CD4-positive, alpha-beta T cell (primary cell): ENCODE data around the gene DCBLD2. TPM values are rescaled to one million over a fixed set of nuclear protein-coding genes. Genes with fewer than 3 reads are reported as not detected.

ENCODE experiments used
- ATAC-seq: fragments of 200-7000 bp; cut with Tn5 transposase; one replicate; pipeline ENCODE4 v1.10.0; 2022; ENCODE audit warnings: mild to moderate bottlenecking; ENCODE audit not compliant: poor library complexity
- CTCF ChIA-PET: fragments of 350-600 bp; sonication (Branson Sonifier 250); formaldehyde crosslinking; loops from one replicate; lab custom pipeline; 2021; ENCODE audit warnings: antibody characterized with exemption, inconsistent platforms; lab: Charles Lee
- POLR2A ChIA-PET: fragments of 350-600 bp; sonication (Branson Sonifier 250); formaldehyde crosslinking; loops from one replicate; lab custom pipeline; 2021; ENCODE audit warnings: antibody characterized with exemption, inconsistent platforms; lab: Charles Lee
- DNase-seq, 14 experiments: peaks; one replicate each; pipeline ENCODE4 v3.0.0-alpha.2; 2013 to 2020; ENCODE audit warnings: mixed read lengths in 2 of 14
- H3K27ac ChIP-seq, 2 donors: one replicate each; pipeline versions ENCODE4 v1.5.1 to v1.7.0; 2013; ENCODE audit warnings: low read length in 2 of 2, low read depth in 1 of 2, mild to moderate bottlenecking in 1 of 2
- H3K27me3 ChIP-seq, 2 experiments: 1 replicate in 1 of 2; 2 replicates in 1 of 2; pipeline versions ENCODE4 v1.6.1 to v1.7.0; 2013; ENCODE audit warnings: low read length in 2 of 2, control low read depth in 1 of 2, mild to moderate bottlenecking in 1 of 2, moderate library complexity in 1 of 2; ENCODE audit not compliant: insufficient read depth in 2 of 2, control insufficient read depth in 1 of 2
- H3K36me3 ChIP-seq: one replicate; pipeline ENCODE4 v1.6.1; 2013; ENCODE audit warnings: low read length, control low read depth; ENCODE audit not compliant: insufficient read depth
- H3K4me1 ChIP-seq: one replicate; pipeline ENCODE4 v1.6.1; 2013; ENCODE audit warnings: low read length, control low read depth; ENCODE audit not compliant: insufficient read depth
- H3K4me3 ChIP-seq: one replicate; pipeline ENCODE4 v1.5.1; 2013; ENCODE audit warnings: mild to moderate bottlenecking, low read length, moderate library complexity
- H3K9me3 ChIP-seq, 2 experiments: 1 replicate in 1 of 2; 2 replicates in 1 of 2; pipeline versions ENCODE4 v1.6.1 to v1.7.0; 2013; ENCODE audit warnings: low read length in 2 of 2, mild to moderate bottlenecking in 2 of 2, control low read depth in 1 of 2, moderate library complexity in 1 of 2; ENCODE audit not compliant: control insufficient read depth in 1 of 2, insufficient read depth in 1 of 2
- H3K27ac Mint-ChIP-seq: one replicate; pipeline ENCODE4 v1.8.0; 2020; ENCODE audit warnings: mixed read lengths
- H3K27me3 Mint-ChIP-seq: one replicate; pipeline ENCODE4 v1.8.0; 2021; ENCODE audit warnings: mixed read lengths
- H3K36me3 Mint-ChIP-seq: one replicate; pipeline ENCODE4 v1.8.0; 2021; ENCODE audit warnings: low read depth, mixed read lengths
- H3K4me1 Mint-ChIP-seq: one replicate; pipeline ENCODE4 v1.8.0; 2021; ENCODE audit warnings: low read depth, mixed read lengths
- H3K4me3 Mint-ChIP-seq: one replicate; pipeline ENCODE4 v1.8.0; 2020; ENCODE audit warnings: mild to moderate bottlenecking, mixed read lengths
- H3K9me3 Mint-ChIP-seq: one replicate; pipeline ENCODE4 v1.8.0; 2020; ENCODE audit warnings: mixed read lengths
- intact Hi-C, 2 experiments: fragments of 100-400 bp; cut with DNase I in 1 of 2; cut with micrococcal nuclease in 1 of 2; formaldehyde crosslinking; loops; one replicate each; pipeline versions ENCODE4 v1.15.1 to v1.9.0; 2023 to 2025; cut with DNase I, micrococcal nuclease
- total RNA-seq, 174 experiments: library from RNA in 2 of 174; stranded (reverse) in 2 of 174; gene quantifications; one replicate each; pipeline ENCODE4 v1.2.3 and lab custom pipeline; 2021 to 2026
- TF ChIP-seq, protein P1 (sequence below): fragments of 200-600 bp; IDR thresholded peaks from one replicate; pipeline ENCODE4 v1.8.0; 2022; ENCODE audit warnings: antibody characterized with exemption, mild to moderate bottlenecking

The DCBLD2 gene
- total RNA-seq, 2 experiments from 2014 or later = 2.2 to 2.5 TPM

DNA sequence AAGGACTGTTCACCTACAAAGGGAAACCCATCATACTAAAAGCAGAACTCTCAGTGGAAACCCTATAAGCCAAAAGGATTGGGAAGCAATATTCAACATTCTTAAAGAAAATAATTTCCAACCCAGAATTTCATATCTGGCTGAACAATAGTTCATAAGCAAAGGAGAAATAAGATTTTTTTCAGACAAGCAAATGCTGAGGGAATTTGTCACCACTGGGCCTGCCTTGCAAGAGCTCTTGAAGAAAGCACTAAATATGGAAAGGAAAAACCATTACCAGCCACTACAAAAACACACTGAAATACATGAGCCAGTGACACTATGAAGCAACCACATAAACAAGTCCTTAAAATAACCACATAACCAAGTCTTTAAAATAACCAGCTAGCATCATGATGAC lies 28.9 kb upstream of the DCBLD2 start:
- no peak overlapping the region for H3K4me3 Mint-ChIP-seq
- ATAC-seq (no peak), DNase-seq (no peak)
- no peak overlapping the region for H3K27ac Mint-ChIP-seq
- H3K4me1 Mint-ChIP-seq = no peaks in the 10 kb centered on the region
- H3K36me3 Mint-ChIP-seq = no peaks in the 10 kb centered on the region
- TF ChIP-seq, protein P1, sequence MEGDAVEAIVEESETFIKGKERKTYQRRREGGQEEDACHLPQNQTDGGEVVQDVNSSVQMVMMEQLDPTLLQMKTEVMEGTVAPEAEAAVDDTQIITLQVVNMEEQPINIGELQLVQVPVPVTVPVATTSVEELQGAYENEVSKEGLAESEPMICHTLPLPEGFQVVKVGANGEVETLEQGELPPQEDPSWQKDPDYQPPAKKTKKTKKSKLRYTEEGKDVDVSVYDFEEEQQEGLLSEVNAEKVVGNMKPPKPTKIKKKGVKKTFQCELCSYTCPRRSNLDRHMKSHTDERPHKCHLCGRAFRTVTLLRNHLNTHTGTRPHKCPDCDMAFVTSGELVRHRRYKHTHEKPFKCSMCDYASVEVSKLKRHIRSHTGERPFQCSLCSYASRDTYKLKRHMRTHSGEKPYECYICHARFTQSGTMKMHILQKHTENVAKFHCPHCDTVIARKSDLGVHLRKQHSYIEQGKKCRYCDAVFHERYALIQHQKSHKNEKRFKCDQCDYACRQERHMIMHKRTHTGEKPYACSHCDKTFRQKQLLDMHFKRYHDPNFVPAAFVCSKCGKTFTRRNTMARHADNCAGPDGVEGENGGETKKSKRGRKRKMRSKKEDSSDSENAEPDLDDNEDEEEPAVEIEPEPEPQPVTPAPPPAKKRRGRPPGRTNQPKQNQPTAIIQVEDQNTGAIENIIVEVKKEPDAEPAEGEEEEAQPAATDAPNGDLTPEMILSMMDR = no peak
- intact Hi-C loops = no loop called here
- Histone ChIP-seq H3K27ac (no peak overlapping the region), H3K36me3 (no peaks in the 10 kb centered on the region), H3K4me3 (no peak overlapping the region), H3K4me1 (no peaks in the 10 kb centered on the region), H3K9me3 (peaks cover 18% of the 10 kb centered on the region in 2 experiments), H3K27me3 (no peaks in the 10 kb centered on the region)
- CTCF ChIA-PET = no interaction called here
- POLR2A ChIA-PET = no interaction called here
- H3K27me3 Mint-ChIP-seq = peaks cover 14% of the 10 kb centered on the region
- peaks cover 17% of the 10 kb centered on the region for H3K9me3 Mint-ChIP-seq

DNA sequence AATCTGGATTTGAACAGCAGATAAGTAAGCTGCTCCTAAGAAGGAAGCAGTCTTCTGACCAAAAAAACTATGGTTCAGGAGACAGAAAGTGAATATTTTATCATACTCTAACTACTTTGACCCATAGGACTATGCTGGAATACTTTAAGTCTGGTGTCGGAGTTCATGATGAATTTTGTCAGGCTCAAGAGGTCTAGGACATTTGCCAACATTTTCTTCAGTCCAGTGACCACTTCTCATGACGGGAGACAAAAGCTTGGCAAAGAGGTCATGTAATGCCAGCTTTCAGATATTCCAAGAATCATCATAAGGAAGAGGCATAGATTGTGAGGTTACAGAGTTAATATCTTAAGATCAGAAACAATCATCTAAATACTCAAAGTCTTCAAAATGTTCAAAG lies 20.5 kb upstream of the DCBLD2 start:
- no peak overlapping the region for H3K27ac ChIP-seq
- Mint-ChIP-seq H3K36me3 (no peaks in the 10 kb centered on the region), H3K4me1 (no peaks in the 10 kb centered on the region), H3K27ac (no peak overlapping the region), H3K4me3 (no peak overlapping the region), H3K27me3 (peaks cover 35% of the 10 kb centered on the region), H3K9me3 (no peaks in the 10 kb centered on the region)
- no peak overlapping the region for H3K4me3 ChIP-seq
- DNase-seq (no peak), ATAC-seq (no peak)
- TF ChIP-seq, protein P1 = no peak
- H3K36me3 ChIP-seq = no peaks in the 10 kb centered on the region
- ChIA-PET POLR2A (no interaction called here), CTCF (no interaction called here)
- no peaks in the 10 kb centered on the region for H3K4me1 ChIP-seq
- peaks cover 0 to 5% of the 10 kb centered on the region in 2 experiments for H3K27me3 ChIP-seq
- intact Hi-C loops = no loop called here
- H3K9me3 ChIP-seq = no peaks in the 10 kb centered on the region

DNA sequence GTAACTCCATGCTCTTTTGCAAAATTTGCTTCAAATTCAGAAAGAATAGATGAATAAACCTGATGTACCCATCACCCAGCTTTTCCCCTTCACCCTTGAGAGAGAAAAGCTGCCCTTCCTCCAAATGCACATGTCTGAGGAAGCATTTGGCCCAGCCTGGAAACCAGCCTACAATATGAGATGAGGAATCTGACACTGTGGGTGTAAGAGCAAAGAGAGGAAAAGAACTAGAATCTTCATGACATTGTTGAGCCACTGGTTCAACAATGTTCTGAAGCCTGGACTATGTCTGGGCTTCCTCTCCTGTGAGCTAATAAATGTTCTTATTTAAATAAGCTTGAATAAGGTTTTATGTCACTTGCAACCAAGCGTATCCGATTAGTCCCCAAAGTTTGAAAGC lies 18.7 kb upstream of the DCBLD2 start:
- Mint-ChIP-seq H3K27ac (no peak overlapping the region), H3K9me3 (no peaks in the 10 kb centered on the region), H3K27me3 (peaks cover 46% of the 10 kb centered on the region), H3K36me3 (no peaks in the 10 kb centered on the region), H3K4me3 (no peak overlapping the region), H3K4me1 (no peaks in the 10 kb centered on the region)
- Histone ChIP-seq H3K36me3 (no peaks in the 10 kb centered on the region), H3K9me3 (no peaks in the 10 kb centered on the region), H3K4me3 (no peak overlapping the region), H3K4me1 (no peaks in the 10 kb centered on the region), H3K27me3 (peaks cover 0 to 5% of the 10 kb centered on the region in 2 experiments), H3K27ac (no peak overlapping the region)
- no peak for DNase-seq
- intact Hi-C loops = no loop called here
- CTCF ChIA-PET = no interaction called here
- POLR2A ChIA-PET = no interaction called here
- TF ChIP-seq, protein P1 = no peak
- ATAC-seq = no peak
